H1 (cell line): Measurements from ENCODE around the gene NXPH3. TPM values are rescaled to one million over a fixed set of nuclear protein-coding genes. Genes with fewer than 3 reads are reported as not detected.

Experiments used
- CTCF ChIA-PET: fragments of 300-600 bp; sonication (Branson Sonifier 250); formaldehyde crosslinking; loops from one replicate; lab custom pipeline; 2021; ENCODE audit not compliant: partially characterized antibody; lab: Charles Lee
- POLR2A ChIA-PET: fragments of 300-600 bp; sonication (Branson Sonifier 250); formaldehyde crosslinking; loops from one replicate; lab custom pipeline; 2021; ENCODE audit warnings: inconsistent platforms; ENCODE audit not compliant: partially characterized antibody; lab: Charles Lee
- DNase-seq, 2 experiments: peaks; one replicate each; pipeline versions ENCODE4 v3.0.0 to v3.0.0-alpha.2; 2010 to 2022; ENCODE audit warnings: low spot score in 2 of 2, low read depth in 1 of 2, mixed read lengths in 1 of 2
- FAIRE-seq: peaks from 2 replicates; lab custom pipeline; 2011; peaks lifted over from hg19 to GRCh38; lab: Jason Lieb, UNC
- H2AFZ ChIP-seq: 2 replicates; pipeline ENCODE4 v1.8.1; 2012; ENCODE audit warnings: low read length, inconsistent platforms
- H2AK5ac ChIP-seq: 2 replicates; pipeline ENCODE4 v1.6.1; 2013; ENCODE audit warnings: low read depth, low read length
- H2BK120ac ChIP-seq: replicated peaks from 2 replicates; pipeline ENCODE3; 2013; ENCODE audit warnings: low read depth, low read length, inconsistent platforms
- H2BK12ac ChIP-seq: 2 replicates; pipeline ENCODE4 v1.6.1; 2013; ENCODE audit warnings: low read depth, low read length
- H2BK15ac ChIP-seq: 2 replicates; pipeline ENCODE4 v1.6.1; 2013; ENCODE audit warnings: low read length
- H2BK20ac ChIP-seq: 2 replicates; pipeline ENCODE4 v1.6.1; 2013; ENCODE audit warnings: low read length
- H2BK5ac ChIP-seq: 2 replicates; pipeline ENCODE4 v1.6.1; 2013; ENCODE audit warnings: low read depth, low read length
- H3K14ac ChIP-seq: 2 replicates; pipeline ENCODE4 v1.6.1; 2013; ENCODE audit warnings: inconsistent platforms; ENCODE audit not compliant: insufficient read length
- H3K18ac ChIP-seq: 2 replicates; pipeline ENCODE4 v1.6.1; 2013; ENCODE audit warnings: low read length; ENCODE audit errors: extremely low read depth
- H3K23ac ChIP-seq: 2 replicates; pipeline ENCODE4 v1.6.1; 2013; ENCODE audit warnings: inconsistent platforms; ENCODE audit not compliant: insufficient read length
- H3K23me2 ChIP-seq: 2 replicates; pipeline ENCODE4 v1.6.1; 2013; ENCODE audit warnings: low read depth, low read length
- H3K27ac ChIP-seq: 2 replicates; pipeline ENCODE4 v1.6.1; 2011; ENCODE audit warnings: low read depth, low read length, inconsistent platforms
- H3K27me3 ChIP-seq, 4 experiments: replicated peaks in 1 of 4; 1 replicate in 1 of 4; 2 replicates in 3 of 4; pipeline versions ENCODE4 v1.6.1 to v1.8.1; 2011 to 2013; ENCODE audit warnings: low read length in 3 of 4, mild to moderate bottlenecking in 3 of 4, inconsistent platforms in 2 of 4, mixed read lengths in 2 of 4, moderate library complexity in 1 of 4; ENCODE audit not compliant: control insufficient read depth in 3 of 4, insufficient read depth in 3 of 4; ENCODE audit errors: extremely low read depth in 1 of 4
- H3K36me3 ChIP-seq, 4 experiments: 2 replicates each; pipeline versions ENCODE4 v1.6.1 to v1.8.1; 2011 to 2013; ENCODE audit warnings: mild to moderate bottlenecking in 4 of 4, low read length in 3 of 4, moderate library complexity in 2 of 4, control low read depth in 1 of 4, inconsistent platforms in 1 of 4; ENCODE audit not compliant: insufficient read depth in 4 of 4, control insufficient read depth in 2 of 4
- H3K4ac ChIP-seq: replicated peaks from 2 replicates; pipeline ENCODE3; 2013; ENCODE audit warnings: low read length, low read depth, mixed read lengths, inconsistent platforms; ENCODE audit not compliant: insufficient read length
- H3K4me1 ChIP-seq, 4 experiments: replicated peaks in 1 of 4; 1 replicate in 1 of 4; 2 replicates in 3 of 4; pipeline versions ENCODE4 v1.6.1 to v1.8.1; 2011 to 2013; ENCODE audit warnings: low read length in 3 of 4, inconsistent platforms in 2 of 4, mixed read lengths in 1 of 4; ENCODE audit not compliant: insufficient read depth in 4 of 4, control insufficient read depth in 3 of 4
- H3K4me2 ChIP-seq, 2 experiments: 2 replicates each; pipeline versions ENCODE4 v1.6.1 to v1.8.1; 2011 to 2013; ENCODE audit warnings: low read depth in 2 of 2, low read length in 2 of 2, control low read depth in 1 of 2, inconsistent platforms in 1 of 2, mild to moderate bottlenecking in 1 of 2; ENCODE audit not compliant: insufficient read depth in 1 of 2
- H3K4me3 ChIP-seq, 4 experiments: fragments of 200-600, 300-600 bp in 1 of 4; sonication (generic), shearing (Covaris generic), sonication (Bioruptor Twin) in 1 of 4; 2 replicates each; pipeline versions ENCODE4 v1.5.1 to v1.8.1; 2011 to 2016; ENCODE audit warnings: low read length in 4 of 4, low read depth in 3 of 4, control low read depth in 2 of 4, inconsistent platforms in 2 of 4, mild to moderate bottlenecking in 2 of 4, mixed read lengths in 1 of 4, moderate library complexity in 1 of 4; ENCODE audit not compliant: insufficient read depth in 2 of 4; ENCODE audit errors: extremely low read depth in 1 of 4
- H3K56ac ChIP-seq: replicated peaks from 2 replicates; pipeline ENCODE3; 2013; ENCODE audit warnings: low read depth, mild to moderate bottlenecking, mixed read lengths, low read length, inconsistent platforms; ENCODE audit not compliant: insufficient read length
- H3K79me1 ChIP-seq: 2 replicates; pipeline ENCODE4 v1.6.1; 2013; ENCODE audit warnings: low read depth, low read length, control low read depth
- H3K79me2 ChIP-seq, 2 experiments: 2 replicates each; pipeline versions ENCODE4 v1.6.1 to v1.8.1; 2012 to 2013; ENCODE audit warnings: low read length in 2 of 2, mild to moderate bottlenecking in 2 of 2, inconsistent platforms in 1 of 2; ENCODE audit not compliant: insufficient read depth in 2 of 2, control insufficient read depth in 1 of 2
- H3K9ac ChIP-seq, 4 experiments: replicated peaks in 1 of 4; 1 replicate in 1 of 4; 2 replicates in 3 of 4; pipeline versions ENCODE4 v1.6.1 to v1.8.1; 2011 to 2013; ENCODE audit warnings: low read depth in 3 of 4, low read length in 3 of 4, control low read depth in 2 of 4, mild to moderate bottlenecking in 2 of 4, moderate library complexity in 2 of 4, inconsistent platforms in 1 of 4; ENCODE audit errors: extremely low read depth in 1 of 4
- H3K9me3 ChIP-seq, 2 experiments: 2 replicates each; pipeline versions ENCODE4 v1.6.1 to v1.8.1; 2012 to 2013; ENCODE audit warnings: mild to moderate bottlenecking in 2 of 2, moderate library complexity in 2 of 2, control low read depth in 1 of 2, inconsistent platforms in 1 of 2, low read depth in 1 of 2, low read length in 1 of 2, mixed read lengths in 1 of 2; ENCODE audit not compliant: insufficient read depth in 2 of 2
- H4K20me1 ChIP-seq, 2 experiments: replicated peaks in 1 of 2; 2 replicates each; pipeline versions ENCODE3 to v1.8.1; 2011 to 2013; ENCODE audit warnings: inconsistent platforms in 2 of 2, low read length in 2 of 2, mild to moderate bottlenecking in 1 of 2; ENCODE audit not compliant: insufficient read depth in 2 of 2, control insufficient read depth in 1 of 2
- H4K5ac ChIP-seq: 2 replicates; pipeline ENCODE4 v1.6.1; 2013; ENCODE audit warnings: low read length, low read depth, mixed read lengths, inconsistent platforms; ENCODE audit not compliant: insufficient read length
- H4K8ac ChIP-seq: 2 replicates; pipeline ENCODE4 v1.8.0; 2013; ENCODE audit warnings: mild to moderate bottlenecking, moderate library complexity, low read length, inconsistent platforms; ENCODE audit not compliant: insufficient read depth; ENCODE audit errors: extremely low read depth
- H4K91ac ChIP-seq: replicated peaks from 2 replicates; pipeline ENCODE3; 2013; ENCODE audit warnings: low read length, mixed read lengths, inconsistent platforms; ENCODE audit not compliant: insufficient read length
- CBX5 ChIP-seq: fragments of 300-800, 300-1000 bp; sonication (generic); IDR thresholded peaks from 2 replicates; pipeline ENCODE4 v1.7.1; 2016; ENCODE audit warnings: antibody characterized with exemption, low read length, low read depth
- CBX8 ChIP-seq: fragments of 300-800, 300-1000 bp; sonication (generic); IDR thresholded peaks from 2 replicates; pipeline ENCODE4 v1.7.1; 2016; ENCODE audit warnings: low read depth, low read length, borderline replicate concordance
- EP300 ChIP-seq, 2 experiments: IDR thresholded peaks; 1 replicate in 1 of 2; 2 replicates in 1 of 2; pipeline ENCODE4 v1.6.1; 2011 to 2012; ENCODE audit warnings: low read depth in 2 of 2, low read length in 2 of 2, mild to moderate bottlenecking in 2 of 2, borderline replicate concordance in 1 of 2, inconsistent platforms in 1 of 2, moderate library complexity in 1 of 2
- JUND ChIP-seq: IDR thresholded peaks from 2 replicates; pipeline ENCODE4 v1.6.1; 2011; ENCODE audit warnings: mild to moderate bottlenecking, improper control_type of control experiment, low read length
- RFX5 ChIP-seq: IDR thresholded peaks from 2 replicates; pipeline ENCODE4 v1.6.1; 2011; ENCODE audit warnings: low read depth, low read length, improper control_type of control experiment, borderline replicate concordance
- SAP30 ChIP-seq: fragments of 300-600 bp; sonication (generic); IDR thresholded peaks from 2 replicates; pipeline ENCODE4 v1.7.1; 2012; ENCODE audit warnings: low read length, moderate library complexity, mild to moderate bottlenecking, inconsistent platforms; ENCODE audit not compliant: insufficient read depth, insufficient replicate concordance
- SIN3A ChIP-seq, 2 experiments: IDR thresholded peaks in 1 of 2; conservative IDR thresholded peaks in 1 of 2; 2 replicates each; pipeline ENCODE4 v1.6.1; 2011 to 2012; ENCODE audit warnings: low read length in 2 of 2, improper control_type of control experiment in 1 of 2, low read depth in 1 of 2, mild to moderate bottlenecking in 1 of 2
- TCF12 ChIP-seq: IDR thresholded peaks from 2 replicates; pipeline ENCODE4 v1.6.1; 2011; ENCODE audit warnings: low read depth, mild to moderate bottlenecking, low read length
- WGBS, 2 experiments: shearing (Covaris generic) in 1 of 2; methylation state at CpG; one replicate each; pipeline versions ENCODE4 v1.1.6 to v1.1.7; 2013 to 2015; ENCODE audit warnings: low lambda C conversion rate in 2 of 2, mixed read lengths in 2 of 2, inconsistent platforms in 1 of 2, low coverage in 1 of 2, missing lambda C conversion rate in 1 of 2; ENCODE audit not compliant: insufficient replicate concordance in 2 of 2, insufficient coverage in 1 of 2, insufficient read length in 1 of 2; ENCODE audit errors: extremely low coverage in 1 of 2, missing lambda C conversion rate in 1 of 2; 5-methylcytosine and 5-hydroxymethylcytosine counted together
- polyA plus RNA-seq, 7 experiments: library from polyadenylated mRNA; depleted of rRNA in 3 of 7; stranded (reverse) in 5 of 7; unstranded in 2 of 7; fragments of >200 nt in 5 of 7; fragments of 200-250 nt in 2 of 7; gene quantifications; 1 replicate in 5 of 7; 2 replicates in 1 of 7; 4 replicates in 1 of 7; pipeline versions ENCODE4 v1.2.1 to v1.2.3, GENCODE V29; 2011 to 2013; ENCODE audit warnings: missing spikeins in 2 of 7, mixed read lengths in 2 of 7
- total RNA-seq: library from RNA; stranded (reverse); fragmentation: NEBNext Ultra II Directional; extraction: Animal tissue kit (Norgen Biotek cat#: 25700); gene quantifications from 2 replicates; pipeline ENCODE4 v1.2.1, GENCODE V29; 2021
- TF ChIP-seq, protein P1 (sequence below): IDR thresholded peaks from 2 replicates; pipeline ENCODE4 v1.6.1; 2011; ENCODE audit warnings: low read depth, mild to moderate bottlenecking, low read length; ENCODE audit not compliant: insufficient read depth
- TF ChIP-seq, protein P2 (sequence below): IDR thresholded peaks from 2 replicates; pipeline ENCODE4 v1.6.1; 2011; ENCODE audit warnings: low read length, improper control_type of control experiment

The NXPH3 gene
- total and polyA plus RNA-seq, 2 of the 8 experiments (the other 6 are each of a cell fraction or from before 2014, with no cell fraction given), result 2.5 to 3.7 TPM

GRCh38 chr17:49567104-49567521 is 8.6 kb upstream of the NXPH3 start:
- H3K18ac ChIP-seq, result no peak overlapping the region
- 82% methylated on average over 9 of the region's 9 CpGs; no CpG with 5 or more reads in 1 of the 2 experiments for WGBS, 2 experiments
- no peak overlapping the region for H3K9ac ChIP-seq
- H2AK5ac ChIP-seq, result no peak overlapping the region
- H3K56ac ChIP-seq, result no peak overlapping the region
- H2BK120ac ChIP-seq, result no peak overlapping the region
- no peak overlapping the region for H3K4ac ChIP-seq
- H2BK20ac ChIP-seq, result no peak overlapping the region
- FAIRE-seq (no peak), DNase-seq (no peak)
- H3K23ac ChIP-seq, result no peak overlapping the region
- H4K91ac ChIP-seq, result no peak overlapping the region
- no peak overlapping the region for H3K4me3 ChIP-seq
- H3K14ac ChIP-seq, result no peak overlapping the region
- H2BK15ac ChIP-seq, result no peak overlapping the region
- no peaks in the 10 kb centered on the region for H3K36me3 ChIP-seq
- H2BK12ac ChIP-seq, result no peak overlapping the region
- CTCF ChIA-PET, result interaction anchor here (0.7 to 10.3 kb wide), 39 partner anchors 7 to 888 kb away, joined by 3 to 310 read pairs (median 4); partner anchors contain the start of genes NXPH3 and SLC35B1
- H3K23me2 ChIP-seq, result no peaks in the 10 kb centered on the region; the same call in 1 of the 2 replicates
- H4K8ac ChIP-seq, result no peak overlapping the region
- H3K79me1 ChIP-seq, result no peaks in the 10 kb centered on the region
- H4K20me1 ChIP-seq, result no peaks in the 10 kb centered on the region
- peaks cover 0 to 9% (median 2%) of the 10 kb centered on the region in 4 experiments; a peak in 3 of 7 replicates for H3K4me1 ChIP-seq
- H3K4me2 ChIP-seq, result no peak overlapping the region; a peak in 1 of 4 replicates
- H4K5ac ChIP-seq, result no peak overlapping the region
- H2BK5ac ChIP-seq, result no peak overlapping the region
- POLR2A ChIA-PET, result interaction anchor here (1.0 to 1.2 kb wide), 2 partner anchors 141 to 197 kb away, joined by 3 read pairs; partner anchors contain the start of genes FAM117A and SLC35B1
- H3K9me3 ChIP-seq, result no peaks in the 10 kb centered on the region
- no peaks in the 10 kb centered on the region for H3K79me2 ChIP-seq
- H2AFZ ChIP-seq, result no peak overlapping the region
- peaks cover 0 to 5% (median 2%) of the 10 kb centered on the region in 4 experiments; a peak in 4 of 7 replicates for H3K27me3 ChIP-seq
- H3K27ac ChIP-seq, result no peak overlapping the region
- TF ChIP-seq CBX5, result no peak
- TF ChIP-seq, protein P1, sequence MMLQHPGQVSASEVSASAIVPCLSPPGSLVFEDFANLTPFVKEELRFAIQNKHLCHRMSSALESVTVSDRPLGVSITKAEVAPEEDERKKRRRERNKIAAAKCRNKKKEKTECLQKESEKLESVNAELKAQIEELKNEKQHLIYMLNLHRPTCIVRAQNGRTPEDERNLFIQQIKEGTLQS, result no peak
- TF ChIP-seq JUND, result no peak
- no peak for TF ChIP-seq EP300 (IDR thresholded peaks at IDR 0.05; ENCODE audit: borderline replicate concordance in 1 of 2, low read depth in 2 of 2, low read length in 2 of 2)
- no peak for TF ChIP-seq SIN3A (conservative IDR thresholded peaks at IDR 0.05 in 1 of 2, IDR thresholded peaks at IDR 0.05 in 1 of 2; ENCODE audit: low read depth in 1 of 2, low read length in 2 of 2)
- TF ChIP-seq, protein P2, sequence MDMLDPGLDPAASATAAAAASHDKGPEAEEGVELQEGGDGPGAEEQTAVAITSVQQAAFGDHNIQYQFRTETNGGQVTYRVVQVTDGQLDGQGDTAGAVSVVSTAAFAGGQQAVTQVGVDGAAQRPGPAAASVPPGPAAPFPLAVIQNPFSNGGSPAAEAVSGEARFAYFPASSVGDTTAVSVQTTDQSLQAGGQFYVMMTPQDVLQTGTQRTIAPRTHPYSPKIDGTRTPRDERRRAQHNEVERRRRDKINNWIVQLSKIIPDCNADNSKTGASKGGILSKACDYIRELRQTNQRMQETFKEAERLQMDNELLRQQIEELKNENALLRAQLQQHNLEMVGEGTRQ, result no peak
- TF ChIP-seq RFX5, result no peak
- TF ChIP-seq SAP30, result no peak
- no peak for TF ChIP-seq TCF12
- no peak for TF ChIP-seq CBX8
